Neural cell (in vitro differentiated cells): ENCODE measurements around the gene GTSE1. TPM values are rescaled to one million over a fixed set of nuclear protein-coding genes. Genes with fewer than 3 reads are reported as not detected.

ENCODE experiments used
- H2AFZ ChIP-seq: fragments of 200-600, 300-800 bp; sonication (generic), shearing (Covaris generic); 2 replicates; pipeline ENCODE4 v1.6.0; 2014; ENCODE audit warnings: low read depth, mild to moderate bottlenecking, antibody characterized with exemption, low read length, moderate library complexity
- H3F3A ChIP-seq: fragments of 200-600 bp; shearing (Covaris generic); 2 replicates; pipeline ENCODE4 v1.6.1; 2016; ENCODE audit warnings: mild to moderate bottlenecking, moderate library complexity, mixed read lengths, antibody characterized with exemption, low read length; ENCODE audit not compliant: insufficient read depth, poor library complexity, severe bottlenecking
- H3K27ac ChIP-seq: fragments of 200-600, 300-800 bp; sonication (generic), shearing (Covaris generic); 2 replicates; pipeline ENCODE4 v1.5.1; 2014; ENCODE audit warnings: mild to moderate bottlenecking, low read length, moderate library complexity
- H3K27me3 ChIP-seq: fragments of 300-800, 200-600 bp; sonication (generic), shearing (Covaris generic); 2 replicates; pipeline ENCODE4 v1.6.0; 2014; ENCODE audit warnings: mild to moderate bottlenecking, low read depth, low read length, moderate library complexity; ENCODE audit not compliant: insufficient read depth
- H3K36me3 ChIP-seq: fragments of 300-800, 200-600 bp; sonication (generic), shearing (Covaris generic); 2 replicates; pipeline ENCODE4 v1.5.1; 2014; ENCODE audit warnings: mild to moderate bottlenecking, antibody characterized with exemption, low read length, moderate library complexity; ENCODE audit not compliant: insufficient read depth
- H3K4me2 ChIP-seq: fragments of 300-800, 200-600 bp; sonication (generic), shearing (Covaris generic); 2 replicates; pipeline ENCODE4 v1.6.0; 2014; ENCODE audit warnings: mild to moderate bottlenecking, low read length
- H3K4me3 ChIP-seq: fragments of 300-800, 200-600 bp; sonication (generic), shearing (Covaris generic); 2 replicates; pipeline ENCODE4 v1.5.1; 2014; ENCODE audit warnings: mild to moderate bottlenecking, low read length, moderate library complexity
- H3K79me2 ChIP-seq: fragments of 200-600 bp; shearing (Covaris generic); replicated peaks from 2 replicates; pipeline ENCODE4 v1.6.0; 2014; ENCODE audit warnings: mild to moderate bottlenecking, low read length, moderate library complexity; ENCODE audit not compliant: insufficient read depth
- H3K9ac ChIP-seq: fragments of 300-800, 200-600 bp; sonication (generic), shearing (Covaris generic); 2 replicates; pipeline ENCODE4 v1.6.1; 2016; ENCODE audit warnings: mild to moderate bottlenecking, low read length, mixed read lengths
- H3K9me2 ChIP-seq: fragments of 200-600 bp; shearing (Covaris generic); 2 replicates; pipeline ENCODE4 v1.6.1; 2016; ENCODE audit warnings: mild to moderate bottlenecking, low read length, mixed read lengths; ENCODE audit not compliant: insufficient read depth
- H3K9me3 ChIP-seq: fragments of 200-600, 300-800 bp; sonication (generic), shearing (Covaris generic); 2 replicates; pipeline ENCODE4 v1.6.1; 2016; ENCODE audit warnings: mild to moderate bottlenecking, mixed run types, low read length, moderate library complexity, mixed read lengths
- H4K20me1 ChIP-seq: fragments of 200-600 bp; shearing (Covaris generic); 2 replicates; pipeline ENCODE4 v1.6.1; 2016; ENCODE audit warnings: mild to moderate bottlenecking, mixed run types; ENCODE audit not compliant: insufficient read depth
- EP300 ChIP-seq: fragments of 450-650 bp; conservative IDR thresholded peaks from 2 replicates; pipeline ENCODE4 v1.6.1; 2014; ENCODE audit warnings: antibody characterized with exemption, mild to moderate bottlenecking, moderate library complexity; ENCODE audit not compliant: poor library complexity, severe bottlenecking
- EZH2 ChIP-seq: fragments of 200-600, 300-800 bp; shearing (Covaris generic), sonication (generic); IDR thresholded peaks from 2 replicates; pipeline ENCODE4 v1.6.1; 2014; ENCODE audit warnings: antibody characterized with exemption, low read length, borderline replicate concordance, mild to moderate bottlenecking; ENCODE audit not compliant: insufficient read depth, poor library complexity, severe bottlenecking
- MXI1 ChIP-seq: fragments of 450-650 bp; conservative IDR thresholded peaks from 2 replicates; pipeline ENCODE4 v1.6.1; 2014; ENCODE audit warnings: antibody characterized with exemption, mild to moderate bottlenecking; ENCODE audit not compliant: poor library complexity, severe bottlenecking
- POLR2AphosphoS5 ChIP-seq: IDR thresholded peaks from 2 replicates; pipeline ENCODE4 v1.6.1; 2012
- RAD21 ChIP-seq: fragments of 450-650 bp; conservative IDR thresholded peaks from 2 replicates; pipeline ENCODE4 v1.6.1; 2014; ENCODE audit warnings: antibody characterized with exemption, mild to moderate bottlenecking, moderate library complexity
- SMC3 ChIP-seq: fragments of 450-650 bp; conservative IDR thresholded peaks from 2 replicates; pipeline ENCODE4 v1.6.1; 2014; ENCODE audit warnings: antibody characterized with exemption, mild to moderate bottlenecking, moderate library complexity; ENCODE audit not compliant: poor library complexity
- TAF1 ChIP-seq: IDR thresholded peaks from 2 replicates; pipeline ENCODE4 v1.6.1; 2012; ENCODE audit warnings: low read depth
- polyA plus RNA-seq: library from polyadenylated mRNA; depleted of rRNA; stranded (reverse); fragments of >200 nt; gene quantifications from 2 replicates; pipeline ENCODE4 v1.2.3, GENCODE V29; 2014
- TF ChIP-seq, protein P1 (sequence below): fragments of 450-650 bp; IDR thresholded peaks from 2 replicates; pipeline ENCODE4 v1.5.1; 2014; ENCODE audit warnings: antibody characterized with exemption, mild to moderate bottlenecking, moderate library complexity; ENCODE audit not compliant: poor library complexity, severe bottlenecking
- TF ChIP-seq, protein P2 (sequence below): IDR thresholded peaks from 2 replicates; pipeline ENCODE4 v1.6.1; 2012; ENCODE audit warnings: borderline replicate concordance

The GTSE1 gene
- polyA plus RNA-seq, 1 donor from 2014 or later = 0.28 TPM

DNA sequence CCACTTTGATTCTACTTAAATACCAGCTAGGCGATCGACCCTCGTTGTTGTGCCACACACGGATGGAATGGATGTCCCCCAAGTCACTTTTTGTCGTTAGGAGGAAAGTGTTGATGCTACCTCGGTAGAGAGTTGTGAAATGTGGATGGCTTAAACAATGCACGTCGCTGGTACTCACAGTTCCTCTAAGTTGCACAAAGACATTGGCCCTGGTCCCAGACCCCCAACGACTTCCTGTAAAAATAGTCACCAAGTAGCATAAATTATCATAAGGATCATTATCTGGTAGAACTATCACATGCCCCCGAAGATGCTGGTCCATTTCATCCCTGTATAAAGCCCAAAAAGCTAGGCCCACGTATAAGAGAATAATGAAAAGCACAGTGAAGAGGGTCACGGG, 37.3 kb upstream of the GTSE1 start:
- Histone ChIP-seq H3K9me3 (peaks cover 51% of the 10 kb centered on the region), H3K4me2 (no peak overlapping the region), H3K27ac (no peak overlapping the region), H3K9me2 (no peaks in the 10 kb centered on the region), H3K9ac (no peak overlapping the region), H3F3A (no peaks in the 10 kb centered on the region), H3K79me2 (no peaks in the 10 kb centered on the region), H3K27me3 (peaks cover 44% of the 10 kb centered on the region), H2AFZ (no peak overlapping the region), H3K4me3 (no peak overlapping the region), H3K36me3 (no peaks in the 10 kb centered on the region), H4K20me1 (no peaks in the 10 kb centered on the region)
- no peak for TF ChIP-seq SMC3

DNA sequence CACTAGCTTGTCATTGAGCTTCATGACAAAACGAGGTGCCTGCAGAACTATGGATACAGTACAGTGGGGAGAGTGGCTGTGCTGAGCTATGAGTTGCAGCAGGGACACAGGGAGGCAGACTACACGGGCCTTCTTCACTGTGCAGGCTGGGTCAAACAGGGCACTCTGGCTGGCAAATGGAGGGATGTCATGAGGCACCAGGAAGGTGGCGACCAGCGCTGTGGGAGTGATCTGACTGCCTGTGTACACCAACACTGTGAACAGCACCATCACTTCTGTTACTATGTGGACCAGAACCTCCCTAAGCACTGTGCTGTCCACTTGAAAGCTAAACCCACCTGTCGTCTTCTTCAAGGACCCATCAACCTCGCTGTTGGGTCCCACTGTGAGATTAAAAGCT, 36.6 kb upstream of the GTSE1 start:
- Histone ChIP-seq H4K20me1 (no peaks in the 10 kb centered on the region), H3K4me2 (no peak overlapping the region), H3K27ac (no peak overlapping the region), H3K9me3 (peaks cover 51% of the 10 kb centered on the region), H3K4me3 (no peak overlapping the region), H3F3A (no peaks in the 10 kb centered on the region), H3K9me2 (no peaks in the 10 kb centered on the region), H3K36me3 (no peaks in the 10 kb centered on the region), H3K27me3 (peaks cover 45% of the 10 kb centered on the region), H2AFZ (no peak overlapping the region), H3K9ac (no peak overlapping the region), H3K79me2 (no peaks in the 10 kb centered on the region)
- TF ChIP-seq POLR2AphosphoS5 = no peak
- TF ChIP-seq EZH2 = no peak
- TF ChIP-seq MXI1 = no peak
- TF ChIP-seq, protein P1, sequence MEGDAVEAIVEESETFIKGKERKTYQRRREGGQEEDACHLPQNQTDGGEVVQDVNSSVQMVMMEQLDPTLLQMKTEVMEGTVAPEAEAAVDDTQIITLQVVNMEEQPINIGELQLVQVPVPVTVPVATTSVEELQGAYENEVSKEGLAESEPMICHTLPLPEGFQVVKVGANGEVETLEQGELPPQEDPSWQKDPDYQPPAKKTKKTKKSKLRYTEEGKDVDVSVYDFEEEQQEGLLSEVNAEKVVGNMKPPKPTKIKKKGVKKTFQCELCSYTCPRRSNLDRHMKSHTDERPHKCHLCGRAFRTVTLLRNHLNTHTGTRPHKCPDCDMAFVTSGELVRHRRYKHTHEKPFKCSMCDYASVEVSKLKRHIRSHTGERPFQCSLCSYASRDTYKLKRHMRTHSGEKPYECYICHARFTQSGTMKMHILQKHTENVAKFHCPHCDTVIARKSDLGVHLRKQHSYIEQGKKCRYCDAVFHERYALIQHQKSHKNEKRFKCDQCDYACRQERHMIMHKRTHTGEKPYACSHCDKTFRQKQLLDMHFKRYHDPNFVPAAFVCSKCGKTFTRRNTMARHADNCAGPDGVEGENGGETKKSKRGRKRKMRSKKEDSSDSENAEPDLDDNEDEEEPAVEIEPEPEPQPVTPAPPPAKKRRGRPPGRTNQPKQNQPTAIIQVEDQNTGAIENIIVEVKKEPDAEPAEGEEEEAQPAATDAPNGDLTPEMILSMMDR = no peak
- no peak for TF ChIP-seq RAD21
- TF ChIP-seq, protein P2, sequence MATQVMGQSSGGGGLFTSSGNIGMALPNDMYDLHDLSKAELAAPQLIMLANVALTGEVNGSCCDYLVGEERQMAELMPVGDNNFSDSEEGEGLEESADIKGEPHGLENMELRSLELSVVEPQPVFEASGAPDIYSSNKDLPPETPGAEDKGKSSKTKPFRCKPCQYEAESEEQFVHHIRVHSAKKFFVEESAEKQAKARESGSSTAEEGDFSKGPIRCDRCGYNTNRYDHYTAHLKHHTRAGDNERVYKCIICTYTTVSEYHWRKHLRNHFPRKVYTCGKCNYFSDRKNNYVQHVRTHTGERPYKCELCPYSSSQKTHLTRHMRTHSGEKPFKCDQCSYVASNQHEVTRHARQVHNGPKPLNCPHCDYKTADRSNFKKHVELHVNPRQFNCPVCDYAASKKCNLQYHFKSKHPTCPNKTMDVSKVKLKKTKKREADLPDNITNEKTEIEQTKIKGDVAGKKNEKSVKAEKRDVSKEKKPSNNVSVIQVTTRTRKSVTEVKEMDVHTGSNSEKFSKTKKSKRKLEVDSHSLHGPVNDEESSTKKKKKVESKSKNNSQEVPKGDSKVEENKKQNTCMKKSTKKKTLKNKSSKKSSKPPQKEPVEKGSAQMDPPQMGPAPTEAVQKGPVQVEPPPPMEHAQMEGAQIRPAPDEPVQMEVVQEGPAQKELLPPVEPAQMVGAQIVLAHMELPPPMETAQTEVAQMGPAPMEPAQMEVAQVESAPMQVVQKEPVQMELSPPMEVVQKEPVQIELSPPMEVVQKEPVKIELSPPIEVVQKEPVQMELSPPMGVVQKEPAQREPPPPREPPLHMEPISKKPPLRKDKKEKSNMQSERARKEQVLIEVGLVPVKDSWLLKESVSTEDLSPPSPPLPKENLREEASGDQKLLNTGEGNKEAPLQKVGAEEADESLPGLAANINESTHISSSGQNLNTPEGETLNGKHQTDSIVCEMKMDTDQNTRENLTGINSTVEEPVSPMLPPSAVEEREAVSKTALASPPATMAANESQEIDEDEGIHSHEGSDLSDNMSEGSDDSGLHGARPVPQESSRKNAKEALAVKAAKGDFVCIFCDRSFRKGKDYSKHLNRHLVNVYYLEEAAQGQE = no peak
- TF ChIP-seq EP300 = no peak
- no peak for TF ChIP-seq TAF1

DNA sequence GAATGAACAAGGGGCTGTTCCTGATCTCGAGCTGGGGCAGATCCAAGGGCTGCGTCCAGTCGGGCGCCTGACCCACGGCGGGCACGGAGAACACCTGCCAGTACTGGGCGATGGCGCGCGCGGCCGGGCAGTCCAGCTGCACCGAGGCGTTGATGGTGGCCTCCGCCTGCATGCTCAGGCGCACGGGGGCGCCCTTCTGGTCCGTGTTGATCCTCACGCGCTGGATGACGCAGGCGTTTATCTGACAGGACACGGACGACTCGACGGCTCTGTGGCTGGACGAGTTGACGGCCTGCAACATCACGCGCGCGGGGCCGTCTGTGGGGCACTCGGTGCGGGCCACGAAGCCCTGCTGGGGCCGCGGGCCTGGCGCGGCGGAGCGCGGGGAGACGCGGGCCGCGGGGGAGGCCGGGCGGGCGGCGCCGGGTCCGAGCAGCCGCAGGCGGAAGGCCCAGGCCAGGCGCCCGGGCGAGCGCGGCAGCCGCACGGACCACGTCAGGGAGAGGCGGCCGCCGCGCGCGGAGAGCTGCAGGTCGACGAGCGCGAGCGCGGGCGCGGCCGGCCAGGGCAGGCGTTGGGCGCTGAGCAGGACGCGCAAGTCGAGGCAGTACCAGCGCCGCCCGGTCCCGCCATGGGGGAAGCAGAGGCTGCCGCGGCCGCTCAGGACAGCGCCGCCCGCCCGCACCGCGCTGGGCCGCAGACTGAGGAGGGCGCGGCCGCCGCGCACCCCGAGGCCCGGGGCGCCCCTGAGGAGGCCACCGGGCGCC, 34.0 kb upstream of the GTSE1 start:
- H3K4me3 ChIP-seq = no peak overlapping the region
- H3K9me2 ChIP-seq = no peaks in the 10 kb centered on the region
- H3F3A ChIP-seq = no peaks in the 10 kb centered on the region
- no peak overlapping the region for H3K4me2 ChIP-seq
- no peaks in the 10 kb centered on the region for H4K20me1 ChIP-seq
- H3K9me3 ChIP-seq = peaks cover 45% of the 10 kb centered on the region
- H2AFZ ChIP-seq = no peak overlapping the region
- no peak overlapping the region for H3K9ac ChIP-seq
- H3K27ac ChIP-seq = no peak overlapping the region
- TF ChIP-seq POLR2AphosphoS5 (no peak), SMC3 (no peak), TAF1 (no peak), EZH2 (no peak), MXI1 (no peak), RAD21 (no peak), EP300 (no peak)
- TF ChIP-seq, protein P2 = no peak
- TF ChIP-seq, protein P1 = no peak
- H3K79me2 ChIP-seq = no peaks in the 10 kb centered on the region
- H3K27me3 ChIP-seq = peaks cover 57% of the 10 kb centered on the region
- no peaks in the 10 kb centered on the region for H3K36me3 ChIP-seq
